Keratinocyte (primary cell): ENCODE results near the gene VTI1A. TPM values are rescaled to one million over a fixed set of nuclear protein-coding genes. Genes with fewer than 3 reads are reported as not detected.

Experiments used
- DNase-seq: peaks from one replicate; pipeline ENCODE4 v3.0.0-alpha.2; 2011; ENCODE audit warnings: low read depth, missing footprints, low spot score
- FAIRE-seq: peaks from 2 replicates; lab custom pipeline; 2011; peaks lifted over from hg19 to GRCh38; lab: Jason Lieb, UNC
- H2AFZ ChIP-seq: 2 replicates; pipeline ENCODE4 v1.6.0; 2012; ENCODE audit warnings: low read length, control low read depth, inconsistent platforms; ENCODE audit not compliant: control insufficient read depth
- H3K27ac ChIP-seq: 2 replicates; pipeline ENCODE4 v1.5.1; 2011; ENCODE audit warnings: low read length; ENCODE audit not compliant: control insufficient read depth, insufficient read depth
- H3K27me3 ChIP-seq: 3 replicates; pipeline ENCODE4 v1.6.0; 2011; ENCODE audit warnings: low read length; ENCODE audit not compliant: control insufficient read depth, insufficient read depth; ENCODE audit errors: extremely low read depth
- H3K36me3 ChIP-seq, 2 experiments: 2 replicates in 1 of 2; 3 replicates in 1 of 2; pipeline ENCODE4 v1.5.1; 2011; ENCODE audit warnings: low read length in 2 of 2, mild to moderate bottlenecking in 1 of 2; ENCODE audit not compliant: control insufficient read depth in 2 of 2, insufficient read depth in 2 of 2; ENCODE audit errors: extremely low read depth in 1 of 2
- H3K4me1 ChIP-seq: 3 replicates; pipeline ENCODE4 v1.5.1; 2011; ENCODE audit warnings: low read length; ENCODE audit not compliant: control insufficient read depth, insufficient read depth; ENCODE audit errors: extremely low read depth
- H3K4me2 ChIP-seq: 3 replicates; pipeline ENCODE4 v1.6.0; 2011; ENCODE audit warnings: low read depth, low read length; ENCODE audit not compliant: control insufficient read depth, insufficient read depth; ENCODE audit errors: extremely low read depth
- H3K4me3 ChIP-seq, 3 experiments: fragments of 200-600 bp in 1 of 3; sonication (generic) in 1 of 3; 2 replicates in 2 of 3; 3 replicates in 1 of 3; pipeline ENCODE4 v1.5.1; 2011 to 2016; ENCODE audit warnings: low read length in 3 of 3, mild to moderate bottlenecking in 3 of 3, control low read depth in 2 of 3, inconsistent platforms in 1 of 3, low read depth in 1 of 3, mixed read lengths in 1 of 3, mixed run types in 1 of 3, moderate library complexity in 1 of 3; ENCODE audit not compliant: control insufficient read depth in 2 of 3, insufficient read depth in 2 of 3; ENCODE audit errors: extremely low read depth in 1 of 3
- H3K79me2 ChIP-seq: 2 replicates; pipeline ENCODE4 v1.6.0; 2012; ENCODE audit warnings: low read length; ENCODE audit not compliant: control insufficient read depth, insufficient read depth
- H3K9ac ChIP-seq: 3 replicates; pipeline ENCODE4 v1.6.0; 2011; ENCODE audit warnings: low read length; ENCODE audit not compliant: control insufficient read depth, insufficient read depth; ENCODE audit errors: extremely low read depth
- H3K9me1 ChIP-seq: 3 replicates; pipeline ENCODE4 v1.6.0; 2011; ENCODE audit warnings: low read length; ENCODE audit not compliant: control insufficient read depth, insufficient read depth; ENCODE audit errors: extremely low read depth
- H3K9me3 ChIP-seq: 2 replicates; pipeline ENCODE4 v1.5.1; 2012; ENCODE audit warnings: low read depth, low read length; ENCODE audit not compliant: control insufficient read depth
- H4K20me1 ChIP-seq: 3 replicates; pipeline ENCODE4 v1.6.0; 2011; ENCODE audit warnings: low read length; ENCODE audit not compliant: control insufficient read depth, insufficient read depth; ENCODE audit errors: extremely low read depth
- EZH2 ChIP-seq: IDR thresholded peaks from one replicate; pipeline ENCODE4 v1.6.1; 2012; ENCODE audit warnings: inconsistent platforms, mild to moderate bottlenecking, low read length, moderate library complexity
- dilution Hi-C: fragments of 300-500 bp; cut with MboI; formaldehyde crosslinking; loops from one replicate; pipeline ENCODE4 v1.7.0; 2020; ENCODE audit warnings: low sequenced_read_pairs; ENCODE audit not compliant: extremely low pct_ligation_motif_present
- polyA plus RNA-seq, 5 experiments: library from polyadenylated mRNA; depleted of rRNA in 3 of 5; stranded (reverse) in 3 of 5; stranded (forward) in 1 of 5; unstranded in 1 of 5; fragments of >200 nt; gene quantifications; 1 replicate in 1 of 5; 2 replicates in 3 of 5; 3 replicates in 1 of 5; pipeline versions ENCODE4 v1.2.1 to v1.2.3, GENCODE V29; 2011 to 2012; ENCODE audit warnings: missing spikeins in 2 of 5, low read depth in 1 of 5, low replicate concordance in 1 of 5
- TF ChIP-seq, protein P1 (sequence below), 3 experiments: IDR thresholded peaks in 1 of 3; conservative IDR thresholded peaks in 1 of 3; optimal IDR thresholded peaks in 1 of 3; 2 replicates in 2 of 3; 3 replicates in 1 of 3; pipeline versions ENCODE3 to v1.5.1; 2011; ENCODE audit warnings: low read length in 3 of 3, mild to moderate bottlenecking in 3 of 3, moderate library complexity in 2 of 3, control low read depth in 1 of 3, inconsistent platforms in 1 of 3; ENCODE audit not compliant: insufficient read depth in 2 of 3; ENCODE audit errors: extremely low read depth in 1 of 3

VTI1A gene
- polyA plus RNA-seq, 1 donor (not counting 4 experiments of a cell fraction or from before 2014, with no cell fraction given): 18.5 TPM

- H3K4me2 ChIP-seq: no peak overlapping the region
- H3K79me2 ChIP-seq: no peaks in the 10 kb centered on the region
- no peak overlapping the region for H3K9ac ChIP-seq
- H3K9me1 ChIP-seq: no peaks in the 10 kb centered on the region
- TF ChIP-seq EZH2: no peak
- no peaks in the 10 kb centered on the region for H3K36me3 ChIP-seq
- DNase-seq: no peak
- no peak overlapping the region for H3K4me3 ChIP-seq
- no peak for FAIRE-seq
- H3K9me3 ChIP-seq: no peaks in the 10 kb centered on the region
- no peak overlapping the region for H2AFZ ChIP-seq
- dilution Hi-C loops: no loop called here
- H3K4me1 ChIP-seq: peaks cover 5% of the 10 kb centered on the region
- no peaks in the 10 kb centered on the region for H3K27me3 ChIP-seq
- H3K27ac ChIP-seq: no peak overlapping the region
- H4K20me1 ChIP-seq: no peaks in the 10 kb centered on the region
These were observed 389.0 kb downstream of the VTI1A start for GRCh38 chr10:112835944-112836451.

GRCh38 chr10:112838784-112839481, 391.9 kb downstream of the VTI1A start:
- Histone ChIP-seq H4K20me1 (no peaks in the 10 kb centered on the region), H3K9ac (no peak overlapping the region), H3K79me2 (no peaks in the 10 kb centered on the region), H3K4me1 (no peaks in the 10 kb centered on the region), H3K4me3 (no peak overlapping the region), H3K4me2 (no peak overlapping the region), H3K36me3 (no peaks in the 10 kb centered on the region), H3K27me3 (no peaks in the 10 kb centered on the region), H3K9me3 (no peaks in the 10 kb centered on the region), H3K9me1 (no peaks in the 10 kb centered on the region), H3K27ac (no peak overlapping the region), H2AFZ (no peak overlapping the region)
- dilution Hi-C loops: no loop called here
- FAIRE-seq (no peak), DNase-seq (no peak)
- TF ChIP-seq, protein P1, sequence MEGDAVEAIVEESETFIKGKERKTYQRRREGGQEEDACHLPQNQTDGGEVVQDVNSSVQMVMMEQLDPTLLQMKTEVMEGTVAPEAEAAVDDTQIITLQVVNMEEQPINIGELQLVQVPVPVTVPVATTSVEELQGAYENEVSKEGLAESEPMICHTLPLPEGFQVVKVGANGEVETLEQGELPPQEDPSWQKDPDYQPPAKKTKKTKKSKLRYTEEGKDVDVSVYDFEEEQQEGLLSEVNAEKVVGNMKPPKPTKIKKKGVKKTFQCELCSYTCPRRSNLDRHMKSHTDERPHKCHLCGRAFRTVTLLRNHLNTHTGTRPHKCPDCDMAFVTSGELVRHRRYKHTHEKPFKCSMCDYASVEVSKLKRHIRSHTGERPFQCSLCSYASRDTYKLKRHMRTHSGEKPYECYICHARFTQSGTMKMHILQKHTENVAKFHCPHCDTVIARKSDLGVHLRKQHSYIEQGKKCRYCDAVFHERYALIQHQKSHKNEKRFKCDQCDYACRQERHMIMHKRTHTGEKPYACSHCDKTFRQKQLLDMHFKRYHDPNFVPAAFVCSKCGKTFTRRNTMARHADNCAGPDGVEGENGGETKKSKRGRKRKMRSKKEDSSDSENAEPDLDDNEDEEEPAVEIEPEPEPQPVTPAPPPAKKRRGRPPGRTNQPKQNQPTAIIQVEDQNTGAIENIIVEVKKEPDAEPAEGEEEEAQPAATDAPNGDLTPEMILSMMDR (optimal IDR thresholded peaks at IDR 0.05 in 1 of 3, IDR thresholded peaks at IDR 0.05 in 1 of 3, conservative IDR thresholded peaks at IDR 0.05 in 1 of 3; ENCODE audit: extremely low read depth in 1 of 3, insufficient read depth in 2 of 3, low read length in 3 of 3): no peak
- no peak for TF ChIP-seq EZH2
